Activated naive CD4-positive, alpha-beta T cell (primary cell): ENCODE results near the gene PRKAG2.
"Not testable (repeated sequence)": the region's sequence is repeated elsewhere in the genome, so short reads cannot be mapped to it uniquely, and the experiment has no call there.

Source experiments
- DNase-seq, 4 experiments: peaks; one replicate each; lab custom pipeline; 2025; lab: John Stamatoyannopoulos, UW

Gene PRKAG2

GRCh38 chr7:151801291-151801690 lies 75.6 kb downstream of the PRKAG2 start:
- no peak for DNase-seq

- no peak for DNase-seq
These were observed 76.1 kb downstream of the PRKAG2 start for GRCh38 chr7:151800861-151801260.

GRCh38 chr7:151800391-151800790 lies 76.5 kb downstream of the PRKAG2 start:
- no peak for DNase-seq

GRCh38 chr7:151799506-151799905 lies 77.4 kb downstream of the PRKAG2 start:
- no peak for DNase-seq

- no peak for DNase-seq
These were observed 78.0 kb downstream of the PRKAG2 start for GRCh38 chr7:151798851-151799448.

- not testable (repeated sequence) for DNase-seq
These were observed 79.1 kb downstream of the PRKAG2 start for GRCh38 chr7:151797667-151798307.

GRCh38 chr7:151796871-151797537 lies 79.9 kb downstream of the PRKAG2 start:
- DNase-seq: no peak

- DNase-seq: no peak
These were observed 80.6 kb downstream of the PRKAG2 start for GRCh38 chr7:151796091-151796870.

GRCh38 chr7:151795168-151795811 lies 81.6 kb downstream of the PRKAG2 start:
- no peak for DNase-seq

GRCh38 chr7:151794508-151795167 lies 82.3 kb downstream of the PRKAG2 start:
- DNase-seq: no peak

- DNase-seq: no peak
These were observed 82.9 kb downstream of the PRKAG2 start for GRCh38 chr7:151793991-151794507.

- no peak for DNase-seq
These were observed 83.4 kb downstream of the PRKAG2 start for GRCh38 chr7:151793531-151793951.

GRCh38 chr7:151792636-151793035 lies 84.3 kb downstream of the PRKAG2 start:
- no peak for DNase-seq

GRCh38 chr7:151792086-151792485 lies 84.8 kb downstream of the PRKAG2 start:
- no peak for DNase-seq

GRCh38 chr7:151790830-151791620 lies 85.9 kb downstream of the PRKAG2 start:
- DNase-seq: no peak

GRCh38 chr7:151790095-151790829 lies 86.7 kb downstream of the PRKAG2 start:
- no peak for DNase-seq

GRCh38 chr7:151789380-151789947 lies 87.5 kb downstream of the PRKAG2 start:
- no peak for DNase-seq

- no peak for DNase-seq
These were observed 89.6 kb downstream of the PRKAG2 start for GRCh38 chr7:151787348-151787747.

- no peak for DNase-seq
These were observed 90.0 kb downstream of the PRKAG2 start for GRCh38 chr7:151786936-151787335.
